Activated CD4-positive, CD25-positive, alpha-beta regulatory T cell treated with anti-CD3 and anti-CD28 coated beads, Interleukin-2, amount 50 U/mL, for 24 hours (primary cell): Measurements from ENCODE around the gene KCNG1.
"Not testable (repeated sequence)": the region's sequence is repeated elsewhere in the genome, so short reads cannot be mapped to it uniquely, and the experiment has no call there.

Source experiments
- ATAC-seq, 2 donors: fragments of 150-1000 bp; cut with Tn5 transposase; one replicate each; pipeline ENCODE4 v1.10.0; 2021; ENCODE audit warnings: mild to moderate bottlenecking in 1 of 2, moderate library complexity in 1 of 2

The KCNG1 gene, protein sequence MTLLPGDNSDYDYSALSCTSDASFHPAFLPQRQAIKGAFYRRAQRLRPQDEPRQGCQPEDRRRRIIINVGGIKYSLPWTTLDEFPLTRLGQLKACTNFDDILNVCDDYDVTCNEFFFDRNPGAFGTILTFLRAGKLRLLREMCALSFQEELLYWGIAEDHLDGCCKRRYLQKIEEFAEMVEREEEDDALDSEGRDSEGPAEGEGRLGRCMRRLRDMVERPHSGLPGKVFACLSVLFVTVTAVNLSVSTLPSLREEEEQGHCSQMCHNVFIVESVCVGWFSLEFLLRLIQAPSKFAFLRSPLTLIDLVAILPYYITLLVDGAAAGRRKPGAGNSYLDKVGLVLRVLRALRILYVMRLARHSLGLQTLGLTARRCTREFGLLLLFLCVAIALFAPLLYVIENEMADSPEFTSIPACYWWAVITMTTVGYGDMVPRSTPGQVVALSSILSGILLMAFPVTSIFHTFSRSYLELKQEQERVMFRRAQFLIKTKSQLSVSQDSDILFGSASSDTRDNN

GRCh38 chr20:51022803-51023616, at the start of gene KCNG1:
KCNG1 (minus strand) TSS chr20:51023107; CDS start chr20:51010338, 12,769 bp downstream.
- ATAC-seq = peak; percentile 67 to 75

DNA sequence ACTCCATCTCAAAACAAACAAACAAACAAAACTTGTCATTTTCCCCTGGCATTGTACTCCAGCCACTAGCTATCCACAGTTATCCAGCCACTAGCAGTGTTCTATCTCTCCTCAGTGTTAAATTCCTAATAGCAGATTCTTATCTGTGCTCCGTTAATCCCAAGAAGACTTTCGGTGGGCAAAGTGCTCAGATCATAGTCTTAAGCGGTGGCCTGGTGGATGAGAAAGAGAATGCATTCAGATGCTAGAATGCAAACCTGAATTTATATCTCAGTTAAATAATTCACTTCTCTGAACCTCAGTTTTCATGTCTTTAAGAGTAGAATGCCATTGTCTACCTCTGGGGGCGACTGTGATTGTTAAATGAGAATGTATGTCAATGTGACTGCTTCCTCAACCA, 47.7 kb upstream of the KCNG1 start:
- no peak for ATAC-seq

GRCh38 chr20:51067792-51068191, 44.9 kb upstream of the KCNG1 start:
- ATAC-seq = no peak

DNA sequence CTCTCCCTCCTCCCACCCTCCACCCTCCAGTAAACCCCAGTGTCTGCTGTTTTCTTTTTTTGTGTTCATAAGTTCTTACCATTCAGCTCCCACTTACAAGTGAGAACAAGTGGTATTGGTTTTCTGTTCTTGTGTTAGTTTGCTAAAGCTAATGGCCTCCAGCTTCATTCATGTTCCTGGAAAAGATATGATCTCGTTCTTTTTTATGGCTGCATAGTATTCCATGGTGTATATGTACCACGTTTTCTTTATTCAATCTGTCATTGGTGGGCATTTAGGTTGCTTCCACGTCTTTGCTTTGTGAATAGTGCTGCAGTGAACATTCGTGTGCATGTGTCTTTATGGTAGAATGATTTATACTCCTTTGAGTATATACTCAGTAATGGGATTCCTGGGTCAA, 42.7 kb upstream of the KCNG1 start:
- ATAC-seq = no peak

- no peak for ATAC-seq
Measured at GRCh38 chr20:51064137-51064536, 41.2 kb upstream of the KCNG1 start.

DNA sequence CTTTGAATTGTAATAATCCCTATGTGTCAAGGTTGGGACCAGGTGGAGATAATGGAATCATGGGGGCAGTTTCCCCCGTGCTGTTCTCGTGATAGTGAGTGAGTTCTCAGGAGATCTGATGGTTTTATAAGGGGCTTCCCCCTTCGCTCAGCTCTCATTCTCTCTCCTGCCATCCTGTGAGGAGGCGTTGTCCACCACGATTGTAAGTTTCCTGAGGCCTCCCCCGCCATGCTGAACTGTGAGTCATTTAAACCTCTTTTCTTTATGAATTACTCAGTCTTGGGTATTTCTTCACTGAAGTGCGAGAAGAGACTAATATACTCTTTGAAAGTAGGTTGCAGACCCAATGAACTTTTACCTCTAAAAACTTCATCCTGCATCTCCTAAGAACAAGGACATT, 39.2 kb upstream of the KCNG1 start:
- ATAC-seq = peak; percentile 72 to 75

DNA sequence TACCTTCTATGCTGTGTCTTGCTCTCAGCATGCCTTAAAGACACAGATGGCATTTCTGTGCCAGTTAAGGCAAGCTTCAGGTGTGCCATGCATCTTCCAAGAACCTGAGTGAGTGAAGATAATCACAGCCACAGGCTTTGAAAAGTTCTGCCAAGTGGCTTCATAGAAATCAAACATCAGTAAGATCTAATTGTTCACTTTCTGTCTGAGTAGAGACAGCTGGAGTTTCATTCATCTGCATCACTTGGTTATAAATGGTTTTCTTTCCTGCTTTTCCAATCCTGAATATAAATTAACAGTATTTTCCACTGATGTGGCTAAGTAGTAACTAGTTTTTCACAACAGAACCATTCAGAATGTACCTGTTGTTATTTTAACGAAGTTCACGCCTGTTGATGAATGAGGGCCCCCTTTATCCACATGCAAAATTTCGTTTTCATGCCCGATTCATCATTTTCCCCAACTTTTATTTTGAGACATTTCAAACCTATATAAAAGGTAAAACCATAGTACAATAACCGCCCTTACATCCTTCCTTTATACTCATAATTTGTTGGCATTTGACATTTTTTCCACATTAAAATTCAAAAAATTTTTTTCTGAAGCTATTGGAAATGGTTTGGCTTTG, 38.6 kb upstream of the KCNG1 start:
- ATAC-seq = peak; percentile 33 to 50

DNA sequence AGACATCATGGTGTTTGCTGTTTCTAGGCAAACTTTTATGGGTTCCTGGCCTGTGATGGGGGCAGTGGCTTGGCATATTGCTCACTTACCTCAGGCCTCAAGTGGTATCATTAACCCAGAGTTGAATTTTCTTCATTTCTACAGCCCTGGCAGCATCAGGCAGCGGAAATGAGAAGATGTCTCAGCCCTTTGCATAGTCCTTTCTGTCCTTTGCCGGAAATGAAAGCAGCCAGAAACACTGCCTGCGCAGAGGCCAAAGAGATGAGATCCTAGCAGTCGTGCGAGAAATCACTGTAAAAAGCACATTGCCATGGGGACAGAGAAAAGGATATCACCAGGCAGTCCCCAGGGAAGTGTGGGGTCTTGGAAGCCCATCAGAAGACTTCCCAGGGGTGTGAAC, 37.4 kb upstream of the KCNG1 start:
- ATAC-seq = no peak

DNA sequence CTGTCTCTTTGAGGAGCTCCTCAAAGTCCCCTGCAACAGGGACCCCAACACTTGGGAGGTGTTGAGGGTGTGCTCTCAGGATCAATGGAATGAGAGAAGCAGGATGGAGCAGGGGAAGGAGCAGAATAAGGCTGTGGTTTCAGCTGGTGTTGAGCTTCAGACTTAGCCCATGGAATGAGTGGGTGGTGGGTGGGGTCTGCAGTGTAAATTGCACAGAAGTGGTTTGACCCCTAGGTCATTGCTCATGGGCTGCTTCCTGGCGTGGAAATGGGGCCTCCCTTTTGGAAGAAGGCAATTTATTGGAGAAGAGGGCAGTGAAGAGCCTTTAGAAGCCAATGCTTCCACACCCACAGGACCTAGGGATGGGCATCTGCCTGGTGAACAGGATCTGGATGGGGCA, 37.0 kb upstream of the KCNG1 start:
- no peak for ATAC-seq

DNA sequence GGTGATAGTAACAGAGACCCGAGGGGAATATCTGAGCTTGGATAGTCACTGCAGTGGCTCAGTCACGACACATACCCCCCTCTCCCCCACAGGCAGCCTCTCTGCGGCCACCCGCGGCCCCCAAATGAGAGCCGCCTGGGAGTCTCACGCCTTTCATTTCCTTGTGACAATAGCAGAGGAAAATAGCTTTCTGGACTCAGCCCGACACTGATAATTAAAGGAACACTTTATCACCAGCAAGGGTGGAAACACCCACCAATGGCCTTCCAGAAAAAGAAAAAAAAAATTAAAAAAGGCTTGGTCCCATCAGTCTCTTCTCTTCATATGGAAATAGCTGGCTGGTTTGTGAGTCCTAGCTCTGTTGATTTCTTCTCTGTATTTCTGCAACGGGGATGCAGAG, 35.1 kb upstream of the KCNG1 start:
- ATAC-seq = no peak

GRCh38 chr20:51054233-51054632, 31.3 kb upstream of the KCNG1 start:
- no peak for ATAC-seq

DNA sequence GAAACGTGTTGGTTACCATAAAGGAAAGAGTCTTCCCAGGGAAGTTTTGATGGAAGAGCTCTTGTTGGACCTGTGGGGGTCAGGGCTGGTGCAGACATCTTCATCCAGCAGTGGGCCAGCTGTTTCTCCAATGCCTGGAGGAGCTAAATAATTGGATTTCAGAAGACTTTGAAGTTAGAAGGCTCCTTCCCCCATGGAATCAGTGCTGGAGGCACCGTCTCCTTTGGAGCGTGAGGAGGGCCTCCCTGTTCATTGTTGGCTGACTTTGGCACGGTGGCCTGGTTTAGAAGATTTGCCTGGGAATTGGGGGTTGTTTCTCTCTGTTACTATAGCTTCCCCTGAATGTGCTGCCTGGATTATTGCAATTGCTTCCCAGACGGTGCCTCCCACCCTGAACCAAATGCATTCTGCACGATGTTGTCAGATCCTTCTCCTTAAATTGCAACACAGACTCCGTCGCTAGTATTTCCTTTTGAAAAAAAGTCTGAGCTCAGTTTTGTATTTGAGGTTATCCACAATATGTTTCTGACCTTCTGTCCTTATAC, 27.7 kb upstream of the KCNG1 start:
- no peak for ATAC-seq

DNA sequence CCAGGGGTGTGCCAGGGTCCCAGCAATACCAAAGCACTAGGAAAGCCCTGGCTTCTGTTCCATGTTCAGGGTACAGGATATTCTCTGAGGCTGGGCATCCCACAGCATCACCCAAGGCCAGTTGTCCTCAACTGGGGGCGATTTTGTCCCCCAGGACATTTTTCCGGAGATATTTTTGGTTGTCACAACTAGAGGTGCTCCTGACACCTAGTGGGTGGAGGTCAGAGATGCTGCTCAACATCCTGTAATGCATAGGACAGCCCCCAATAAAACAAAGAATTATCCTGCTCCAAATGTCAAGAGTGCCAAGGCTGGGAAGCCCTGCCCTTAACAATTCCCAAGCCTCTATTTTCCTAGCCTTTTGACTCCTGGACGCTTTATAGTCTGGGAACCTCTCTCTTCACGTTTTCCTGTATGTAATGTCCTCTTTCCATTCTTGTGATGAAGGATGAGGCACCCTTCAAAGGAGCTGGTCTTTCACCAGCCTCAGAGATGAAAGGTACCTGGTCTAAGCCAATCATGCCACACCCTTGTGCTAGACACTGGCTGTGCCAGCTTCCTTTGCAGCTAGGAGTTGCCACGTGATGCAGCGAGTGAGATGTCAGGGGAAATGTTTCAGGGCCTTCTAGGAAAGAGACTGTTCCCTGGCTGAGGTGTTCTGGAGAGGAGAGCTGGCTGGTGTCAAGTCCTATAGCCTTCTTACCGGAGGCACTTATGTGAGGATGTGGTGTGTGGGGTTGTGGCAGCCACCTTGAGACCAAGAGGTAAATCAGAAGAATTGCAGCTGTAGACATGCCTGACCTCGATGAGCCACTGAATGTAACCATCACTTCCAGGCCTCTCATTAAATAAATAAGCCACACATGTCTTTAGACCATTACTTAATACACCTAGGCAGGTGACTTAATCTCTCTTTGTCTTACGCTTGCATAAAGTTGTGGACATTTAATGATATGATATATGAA, 23.4 kb upstream of the KCNG1 start:
- no peak for ATAC-seq

DNA sequence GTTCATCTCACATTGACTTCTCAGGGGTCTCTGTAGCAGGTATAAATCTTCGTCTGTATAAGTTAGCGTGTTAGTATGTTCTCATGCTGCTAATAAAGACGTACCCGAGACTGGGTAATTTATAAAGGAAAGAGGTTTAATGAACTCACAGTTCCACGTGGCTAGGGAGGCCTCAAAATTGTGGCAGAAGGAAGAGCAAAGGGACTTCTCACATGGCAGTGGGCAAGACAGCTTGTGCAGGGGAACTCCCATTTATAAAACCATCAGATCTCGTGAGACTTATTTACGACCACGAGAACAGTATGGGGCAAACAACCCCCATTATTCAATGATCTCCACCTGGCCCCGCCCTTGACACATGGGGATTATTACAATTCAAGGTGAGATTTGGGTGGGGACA, 22.6 kb upstream of the KCNG1 start:
- ATAC-seq = not testable (repeated sequence)

DNA sequence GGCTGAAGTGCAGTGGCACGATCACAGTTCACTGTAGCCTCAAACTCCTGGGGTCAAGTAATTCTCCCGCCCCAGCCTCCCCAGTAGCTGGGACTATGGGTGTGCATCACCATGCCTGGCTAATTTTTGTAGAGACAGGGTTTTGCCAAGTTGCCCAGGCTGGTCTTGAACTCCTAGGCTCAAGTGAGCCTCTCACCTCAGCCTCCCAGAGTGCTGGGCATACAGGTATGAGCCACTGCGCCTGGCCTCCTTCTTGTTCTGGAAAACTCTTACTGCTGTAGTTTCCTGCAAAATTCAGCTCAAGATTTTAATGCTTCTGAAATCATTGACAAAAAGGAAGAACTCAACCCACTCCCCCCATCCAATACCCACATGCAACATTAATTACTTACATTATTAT, 21.9 kb upstream of the KCNG1 start:
- ATAC-seq = no peak

- no peak for ATAC-seq
Measured at GRCh38 chr20:51043811-51044210, 20.9 kb upstream of the KCNG1 start.

DNA sequence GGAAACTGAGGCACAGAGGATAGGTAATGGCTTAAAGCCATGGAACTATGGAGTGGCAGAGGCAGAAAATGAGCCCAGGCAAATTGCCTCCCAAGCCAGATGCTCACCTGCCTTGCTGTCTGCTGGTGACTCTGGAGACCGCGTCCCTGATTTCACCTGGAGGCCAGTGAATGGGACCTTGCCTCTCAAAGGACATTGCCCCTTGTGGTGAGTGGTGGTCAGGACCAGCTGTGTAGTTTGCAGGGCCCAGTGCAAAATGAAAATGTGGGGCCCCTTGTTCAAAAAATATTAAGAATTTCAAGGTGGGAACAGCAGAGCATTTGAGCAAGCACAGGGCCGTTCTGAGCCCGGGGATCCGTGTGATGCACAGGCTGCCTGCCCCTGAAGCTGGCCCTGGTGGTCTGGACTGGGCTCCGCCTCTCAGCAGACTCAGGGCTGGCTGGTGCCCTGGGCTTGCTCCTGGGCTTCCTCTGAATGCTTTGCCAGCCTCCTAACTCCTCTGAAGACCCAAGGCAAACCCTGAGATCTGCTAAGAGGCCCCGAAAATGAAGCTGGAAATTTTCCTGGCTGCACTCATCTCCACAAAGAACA, 19.8 kb upstream of the KCNG1 start:
- ATAC-seq = no peak

DNA sequence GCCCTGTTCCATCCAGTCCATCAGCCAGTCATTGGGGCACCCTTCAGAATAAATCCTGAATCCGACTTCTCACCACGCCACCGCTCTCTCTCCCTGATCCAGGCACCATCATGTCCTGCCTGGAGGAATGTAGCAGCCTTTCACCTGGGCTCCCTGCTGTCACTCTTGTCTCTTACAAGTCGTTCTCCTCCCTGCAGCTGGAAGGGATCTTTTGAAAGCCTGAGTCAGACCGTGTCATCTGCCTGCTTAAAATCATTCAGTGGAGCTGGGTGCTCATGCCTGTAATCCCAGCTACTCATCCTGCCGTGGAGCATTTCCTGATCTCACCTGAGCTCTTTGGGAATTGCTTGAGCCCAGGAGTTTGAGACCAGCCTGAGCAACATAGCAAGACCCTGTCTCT, 19.2 kb upstream of the KCNG1 start:
- ATAC-seq = no peak

DNA sequence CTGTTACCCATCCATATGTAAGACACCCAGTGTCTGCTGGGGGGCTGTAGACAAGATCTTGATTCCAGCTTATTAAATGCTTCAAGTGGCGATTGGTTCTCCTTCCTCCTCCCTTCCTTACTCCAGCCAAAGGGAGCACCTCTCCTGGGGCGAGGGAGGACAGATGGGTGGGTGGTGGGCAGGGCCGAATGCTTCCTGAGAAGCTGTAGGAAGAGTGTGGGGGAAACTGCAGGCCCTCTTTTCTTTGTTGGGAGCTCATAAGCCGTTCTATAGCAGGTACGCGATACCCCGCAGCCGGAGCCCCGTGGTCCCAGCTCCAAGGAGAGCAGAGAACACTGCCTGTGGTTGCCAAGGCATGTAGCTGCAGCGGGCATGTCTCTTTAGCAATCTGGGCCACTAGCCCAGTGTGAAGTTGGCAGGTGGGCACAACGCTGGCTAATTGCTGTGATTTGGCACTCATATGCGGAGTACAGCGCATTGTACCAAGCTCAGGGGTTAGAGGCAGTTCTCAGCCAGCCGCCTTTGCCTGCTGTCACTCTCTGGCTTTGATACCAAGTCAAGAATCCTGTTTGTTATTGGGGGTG, 14.7 kb upstream of the KCNG1 start:
- ATAC-seq = no peak

GRCh38 chr20:51036827-51037531, 14.1 kb upstream of the KCNG1 start:
- no peak for ATAC-seq
